ENCODE measurements around the gene ISG20.

Gene ISG20

DNA sequence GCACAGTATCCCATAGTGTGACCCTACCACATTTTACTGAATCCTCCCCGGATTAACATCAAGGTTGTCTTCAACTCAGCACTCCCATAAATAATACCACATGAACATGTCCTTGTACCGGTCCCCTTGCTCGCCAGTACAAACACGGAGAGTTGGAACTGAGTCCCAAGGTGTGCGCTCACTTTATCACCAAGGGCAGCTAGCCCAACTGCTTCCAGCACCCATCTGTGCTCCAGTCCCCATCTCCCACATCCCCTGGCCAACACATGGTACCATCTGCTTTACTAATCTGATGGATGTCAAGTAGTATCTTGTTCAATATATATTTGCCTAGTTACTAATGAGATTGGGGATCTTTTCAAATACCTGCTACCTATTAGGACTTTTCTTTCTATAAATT lies 64.7 kb downstream of the ISG20 start:
- no peak for DNase-seq (ENCODE audit: extremely low read depth, insufficient read length)
- Histone ChIP-seq H3K36me3 (ENCODE audit: control insufficient read depth, insufficient read depth, low read length) (no peaks in the 10 kb centered on the region), H3K27me3 (replicated peaks; ENCODE audit: control insufficient read depth, insufficient read depth, low read length) (peaks cover 3% of the 10 kb centered on the region), H3K4me3 (replicated peaks; ENCODE audit: low read depth, low read length) (no peak overlapping the region)
- TF ChIP-seq, protein P1, sequence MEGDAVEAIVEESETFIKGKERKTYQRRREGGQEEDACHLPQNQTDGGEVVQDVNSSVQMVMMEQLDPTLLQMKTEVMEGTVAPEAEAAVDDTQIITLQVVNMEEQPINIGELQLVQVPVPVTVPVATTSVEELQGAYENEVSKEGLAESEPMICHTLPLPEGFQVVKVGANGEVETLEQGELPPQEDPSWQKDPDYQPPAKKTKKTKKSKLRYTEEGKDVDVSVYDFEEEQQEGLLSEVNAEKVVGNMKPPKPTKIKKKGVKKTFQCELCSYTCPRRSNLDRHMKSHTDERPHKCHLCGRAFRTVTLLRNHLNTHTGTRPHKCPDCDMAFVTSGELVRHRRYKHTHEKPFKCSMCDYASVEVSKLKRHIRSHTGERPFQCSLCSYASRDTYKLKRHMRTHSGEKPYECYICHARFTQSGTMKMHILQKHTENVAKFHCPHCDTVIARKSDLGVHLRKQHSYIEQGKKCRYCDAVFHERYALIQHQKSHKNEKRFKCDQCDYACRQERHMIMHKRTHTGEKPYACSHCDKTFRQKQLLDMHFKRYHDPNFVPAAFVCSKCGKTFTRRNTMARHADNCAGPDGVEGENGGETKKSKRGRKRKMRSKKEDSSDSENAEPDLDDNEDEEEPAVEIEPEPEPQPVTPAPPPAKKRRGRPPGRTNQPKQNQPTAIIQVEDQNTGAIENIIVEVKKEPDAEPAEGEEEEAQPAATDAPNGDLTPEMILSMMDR (IDR thresholded peaks at IDR 0.05; ENCODE audit: insufficient read depth, low read length, poor library complexity, severe bottlenecking): no peak

DNA sequence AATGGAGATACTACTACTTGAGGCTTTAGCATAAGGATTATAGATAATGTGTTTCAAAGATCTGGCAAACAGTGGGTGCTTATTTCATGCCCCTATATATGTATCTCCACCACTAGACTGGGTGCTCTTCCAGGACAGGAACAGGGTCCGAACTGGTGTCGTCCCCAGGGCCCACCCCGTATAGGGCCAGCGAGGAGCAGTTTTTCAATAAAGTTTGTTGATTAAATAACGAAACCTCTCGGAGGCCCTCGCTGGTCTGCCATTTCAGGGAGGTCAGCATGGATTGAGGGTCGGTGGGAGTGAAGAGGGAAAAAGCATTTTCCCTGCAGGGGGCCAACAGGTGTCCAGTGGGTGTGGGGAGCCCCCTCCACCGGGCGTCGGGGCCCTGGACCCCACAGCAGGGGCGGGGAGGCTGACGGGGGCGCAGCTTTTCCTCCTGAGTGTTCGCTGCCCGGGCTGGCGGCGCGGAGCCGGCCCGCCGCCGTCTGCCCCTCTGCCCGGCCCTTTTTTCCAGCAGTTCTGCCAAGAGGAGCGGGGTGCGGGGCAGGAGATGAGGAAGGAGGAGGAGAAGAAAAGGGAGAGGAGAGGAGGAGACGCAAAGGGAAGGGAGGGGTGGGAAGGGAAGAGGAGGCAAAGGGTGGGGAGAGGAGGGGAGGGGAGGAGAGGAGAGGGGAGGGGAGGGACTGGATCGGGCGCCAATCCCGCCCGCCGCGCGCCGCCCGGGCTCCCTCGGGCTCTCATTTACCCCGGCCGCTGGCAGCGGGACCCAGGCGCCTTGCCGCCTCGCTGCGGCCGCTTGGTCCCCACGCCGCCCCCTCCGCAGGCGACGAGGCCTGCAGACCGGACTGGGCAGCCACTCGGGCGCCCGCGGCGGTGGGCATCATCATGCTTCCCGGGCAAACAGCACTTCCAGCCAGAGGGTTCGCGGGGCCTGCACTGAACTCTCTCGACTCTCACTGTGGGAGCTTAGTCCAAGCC lies 66.3 kb downstream of the ISG20 start:
- DNase-seq (ENCODE audit: extremely low read depth, insufficient read length): no peak
- Histone ChIP-seq H3K36me3 (ENCODE audit: control insufficient read depth, insufficient read depth, low read length) (no peaks in the 10 kb centered on the region), H3K27me3 (replicated peaks; ENCODE audit: control insufficient read depth, insufficient read depth, low read length) (peaks cover 3% of the 10 kb centered on the region), H3K4me3 (replicated peaks; ENCODE audit: low read depth, low read length) (no peak overlapping the region)
- TF ChIP-seq, protein P1 (IDR thresholded peaks at IDR 0.05; ENCODE audit: insufficient read depth, low read length, poor library complexity, severe bottlenecking): no peak

DNA sequence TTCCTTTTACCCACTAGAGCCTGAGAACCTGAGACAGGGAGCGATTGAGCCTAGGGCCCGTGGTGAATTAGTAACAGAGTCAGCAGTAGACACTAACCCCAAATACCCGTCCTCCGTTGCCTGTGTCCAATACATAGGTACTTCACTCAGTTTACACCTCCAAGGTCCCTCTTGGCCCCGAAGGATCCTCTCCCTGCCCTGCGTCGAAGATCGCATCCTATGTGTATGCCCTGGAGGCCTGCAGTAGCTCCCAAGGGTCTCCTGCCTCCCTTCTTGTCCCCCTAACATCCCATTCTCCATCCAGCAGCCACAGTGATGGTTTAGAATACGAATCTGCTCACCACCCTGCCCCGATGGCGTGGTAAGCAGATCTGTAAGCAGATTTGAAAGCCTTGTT lies 67.0 kb downstream of the ISG20 start:
- Histone ChIP-seq H3K27me3 (replicated peaks; ENCODE audit: control insufficient read depth, insufficient read depth, low read length) (peaks cover 3% of the 10 kb centered on the region), H3K4me3 (replicated peaks; ENCODE audit: low read depth, low read length) (no peak overlapping the region), H3K36me3 (ENCODE audit: control insufficient read depth, insufficient read depth, low read length) (no peaks in the 10 kb centered on the region)
- DNase-seq (ENCODE audit: extremely low read depth, insufficient read length): no peak
- TF ChIP-seq, protein P1 (IDR thresholded peaks at IDR 0.05; ENCODE audit: insufficient read depth, low read length, poor library complexity, severe bottlenecking): no peak

Data from GM06990 (cell line).